HG03135 (cell line): ENCODE data around the gene SP2.

Experiments used
- ATAC-seq: cut with Tn5 transposase; IDR thresholded peaks from one replicate; pipeline ENCODE4 v1.9.1; 2021; ENCODE audit warnings: mild to moderate bottlenecking, moderate library complexity; ENCODE audit not compliant: unreplicated experiment

Gene SP2

GRCh38 chr17:47895856-47896671 is at the start of gene SP2:
TSS of gene SP2 (plus strand) at chr17:47896236. CDS start at chr17:47896287, 51 bp downstream.
- peak; percentile 87 for ATAC-seq

GRCh38 chr17:47846716-47847340 is 49.2 kb upstream of the SP2 start:
- no peak for ATAC-seq

GRCh38 chr17:47847341-47848197 is 48.5 kb upstream of the SP2 start:
- ATAC-seq, result no peak

- ATAC-seq, result no peak
These were observed 47.9 kb upstream of the SP2 start for GRCh38 chr17:47848198-47848513.

- ATAC-seq, result no peak
These were observed 45.7 kb upstream of the SP2 start for GRCh38 chr17:47850373-47850691.

GRCh38 chr17:47850692-47851573 is 45.1 kb upstream of the SP2 start, which contains the start of gene SP6:
TSS of gene SP6 (minus strand) at chr17:47851163. CDS start at chr17:47848429, 2,734 bp downstream.
- no peak for ATAC-seq

- no peak for ATAC-seq
These were observed 44.3 kb upstream of the SP2 start for GRCh38 chr17:47851764-47852112.

- ATAC-seq, result no peak
These were observed 43.7 kb upstream of the SP2 start for GRCh38 chr17:47852113-47852949.

GRCh38 chr17:47853616-47854015 is 42.4 kb upstream of the SP2 start:
- no peak for ATAC-seq

- ATAC-seq, result no peak
These were observed 40.3 kb upstream of the SP2 start for GRCh38 chr17:47855737-47856136.

GRCh38 chr17:47856830-47857229 is 39.2 kb upstream of the SP2 start:
- ATAC-seq, result no peak

GRCh38 chr17:47857551-47858455 is 38.2 kb upstream of the SP2 start:
- no peak for ATAC-seq

GRCh38 chr17:47860386-47860785 is 35.6 kb upstream of the SP2 start:
- no peak for ATAC-seq

GRCh38 chr17:47862621-47863440 is 33.2 kb upstream of the SP2 start:
- no peak for ATAC-seq

- ATAC-seq, result no peak
These were observed 31.2 kb upstream of the SP2 start for GRCh38 chr17:47864791-47865216.

- no peak for ATAC-seq
These were observed 29.1 kb upstream of the SP2 start for GRCh38 chr17:47866941-47867340.

GRCh38 chr17:47867813-47868533 is 28.1 kb upstream of the SP2 start:
- no peak for ATAC-seq
